ENCODE data around the gene MCFD2.
"Not testable (repeated sequence)": the region's sequence is repeated elsewhere in the genome, so short reads cannot be mapped to it uniquely, and the experiment has no call there.

Gene MCFD2

DNA sequence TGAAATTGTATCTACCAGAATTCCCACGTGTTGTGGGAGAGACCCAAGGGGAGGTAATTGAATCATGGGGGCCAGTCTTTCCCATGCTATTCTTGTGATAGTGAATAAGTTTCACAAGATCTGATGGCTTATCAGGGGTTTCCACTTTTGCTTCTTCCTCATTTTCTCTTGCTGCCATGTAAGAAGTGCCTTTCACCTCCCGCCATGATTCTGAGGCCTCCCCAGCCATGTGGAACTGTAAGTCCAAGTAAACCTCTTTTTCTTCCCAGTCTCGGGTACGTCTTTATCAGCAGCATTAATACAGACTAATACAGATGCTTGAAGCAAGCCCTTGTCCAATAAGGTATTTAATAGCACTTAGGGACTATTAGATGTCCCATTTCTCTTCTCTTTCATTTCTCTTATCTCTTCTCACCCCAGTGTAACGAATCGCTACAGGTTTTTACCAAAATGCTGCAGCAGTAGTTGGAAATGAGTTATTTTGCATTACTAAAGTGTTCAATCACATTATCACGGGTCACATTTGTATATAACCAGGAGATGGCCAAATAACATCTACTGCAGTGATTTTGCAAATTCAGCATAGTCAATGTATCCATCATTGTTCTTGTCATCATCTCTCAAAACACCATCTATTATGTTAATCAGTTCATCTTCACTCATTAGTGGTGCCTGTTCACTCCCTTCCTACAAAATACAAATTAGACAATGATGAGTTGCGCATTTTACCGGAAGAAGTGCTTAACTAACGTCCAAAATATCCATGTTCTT lies 10.5 kb downstream of the MCFD2 start:
- peaks cover 21 to 57% of the 10 kb centered on the region in 2 donors for H3K36me3 ChIP-seq (ENCODE audit: control insufficient read depth in 1 of 2, insufficient read depth in 2 of 2, low read length in 2 of 2)
- not testable (repeated sequence) for H3K4me3 ChIP-seq (ENCODE audit: low read depth in 1 of 2, low read length in 2 of 2); H3K4me1 ChIP-seq (ENCODE audit: control insufficient read depth in 1 of 2, insufficient read depth in 2 of 2, low read length in 2 of 2); H3K27me3 ChIP-seq (ENCODE audit: control insufficient read depth in 1 of 2, insufficient read depth in 2 of 2, low read length in 2 of 2); H3K27ac ChIP-seq (ENCODE audit: low read depth, low read length); H3K9ac ChIP-seq (ENCODE audit: low read depth in 1 of 2, low read length in 2 of 2); H3K9me3 ChIP-seq (ENCODE audit: control insufficient read depth in 1 of 2, low read length in 2 of 2)

GRCh38 chr2:46902980-46903379 lies 12.6 kb downstream of the MCFD2 start:
- H3K27me3 ChIP-seq (ENCODE audit: control insufficient read depth in 1 of 2, insufficient read depth in 2 of 2, low read length in 2 of 2); H3K4me1 ChIP-seq (ENCODE audit: control insufficient read depth in 1 of 2, insufficient read depth in 2 of 2, low read length in 2 of 2); H3K9ac ChIP-seq (ENCODE audit: low read depth in 1 of 2, low read length in 2 of 2); H3K27ac ChIP-seq (ENCODE audit: low read depth, low read length); H3K9me3 ChIP-seq (ENCODE audit: control insufficient read depth in 1 of 2, low read length in 2 of 2); H3K4me3 ChIP-seq (ENCODE audit: low read depth in 1 of 2, low read length in 2 of 2): not testable (repeated sequence)
- H3K36me3 ChIP-seq (ENCODE audit: control insufficient read depth in 1 of 2, insufficient read depth in 2 of 2, low read length in 2 of 2), result peaks cover 10 to 37% of the 10 kb centered on the region in 2 donors

GRCh38 chr2:46902465-46902864 lies 13.1 kb downstream of the MCFD2 start:
- no peaks in the 10 kb centered on the region for H3K27me3 ChIP-seq (ENCODE audit: control insufficient read depth in 1 of 2, insufficient read depth in 2 of 2, low read length in 2 of 2)
- no peak overlapping the region for H3K27ac ChIP-seq (ENCODE audit: low read depth, low read length)
- H3K4me1 ChIP-seq (ENCODE audit: control insufficient read depth in 1 of 2, insufficient read depth in 2 of 2, low read length in 2 of 2), result no peaks in the 10 kb centered on the region
- no peaks in the 10 kb centered on the region for H3K9me3 ChIP-seq (ENCODE audit: control insufficient read depth in 1 of 2, low read length in 2 of 2)
- no peak overlapping the region for H3K4me3 ChIP-seq (ENCODE audit: low read depth in 1 of 2, low read length in 2 of 2)
- H3K9ac ChIP-seq (ENCODE audit: low read depth in 1 of 2, low read length in 2 of 2), result no peak overlapping the region
- H3K36me3 ChIP-seq (ENCODE audit: control insufficient read depth in 1 of 2, insufficient read depth in 2 of 2, low read length in 2 of 2), result peaks cover 10 to 32% of the 10 kb centered on the region in 2 donors

- H3K9ac ChIP-seq (ENCODE audit: low read depth in 1 of 2, low read length in 2 of 2), result no peak overlapping the region
- H3K4me1 ChIP-seq (ENCODE audit: control insufficient read depth in 1 of 2, insufficient read depth in 2 of 2, low read length in 2 of 2), result no peaks in the 10 kb centered on the region
- H3K27me3 ChIP-seq (ENCODE audit: control insufficient read depth in 1 of 2, insufficient read depth in 2 of 2, low read length in 2 of 2), result no peaks in the 10 kb centered on the region
- no peak overlapping the region for H3K27ac ChIP-seq (ENCODE audit: low read depth, low read length)
- H3K4me3 ChIP-seq (ENCODE audit: low read depth in 1 of 2, low read length in 2 of 2), result no peak overlapping the region
- no peaks in the 10 kb centered on the region for H3K9me3 ChIP-seq (ENCODE audit: control insufficient read depth in 1 of 2, low read length in 2 of 2)
- H3K36me3 ChIP-seq (ENCODE audit: control insufficient read depth in 1 of 2, insufficient read depth in 2 of 2, low read length in 2 of 2), result peaks cover 7 to 23% of the 10 kb centered on the region in 2 donors
Measured at GRCh38 chr2:46901611-46902010, 14.0 kb downstream of the MCFD2 start.

DNA sequence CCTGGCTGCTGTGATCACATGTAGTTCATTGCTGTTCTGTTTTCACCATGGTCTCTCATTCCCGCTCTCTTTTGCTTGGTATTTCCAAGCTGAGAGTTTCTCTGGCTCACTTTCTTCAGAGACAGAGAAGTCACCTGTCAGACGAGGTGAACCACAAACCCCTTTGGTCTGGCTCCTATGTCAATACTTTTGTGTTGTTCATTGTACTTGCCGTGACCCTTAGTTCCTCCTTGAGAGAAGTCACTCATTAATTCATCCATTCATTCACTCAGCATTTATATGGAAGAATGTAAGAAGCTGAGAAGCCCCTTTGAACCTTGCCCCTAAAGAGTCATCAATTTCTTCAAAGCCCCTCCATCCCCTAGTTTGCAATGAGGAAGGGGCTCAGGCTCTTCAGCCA lies 15.2 kb downstream of the MCFD2 start:
- no peak overlapping the region for H3K4me3 ChIP-seq (ENCODE audit: low read depth in 1 of 2, low read length in 2 of 2)
- no peak overlapping the region for H3K9ac ChIP-seq (ENCODE audit: low read depth in 1 of 2, low read length in 2 of 2)
- H3K4me1 ChIP-seq (ENCODE audit: control insufficient read depth in 1 of 2, insufficient read depth in 2 of 2, low read length in 2 of 2), result no peaks in the 10 kb centered on the region
- H3K36me3 ChIP-seq (ENCODE audit: control insufficient read depth in 1 of 2, insufficient read depth in 2 of 2, low read length in 2 of 2), result peaks cover 0 to 15% of the 10 kb centered on the region in 2 donors
- no peak overlapping the region for H3K27ac ChIP-seq (ENCODE audit: low read depth, low read length)
- H3K9me3 ChIP-seq (ENCODE audit: control insufficient read depth in 1 of 2, low read length in 2 of 2), result no peaks in the 10 kb centered on the region
- H3K27me3 ChIP-seq (ENCODE audit: control insufficient read depth in 1 of 2, insufficient read depth in 2 of 2, low read length in 2 of 2), result no peaks in the 10 kb centered on the region

DNA sequence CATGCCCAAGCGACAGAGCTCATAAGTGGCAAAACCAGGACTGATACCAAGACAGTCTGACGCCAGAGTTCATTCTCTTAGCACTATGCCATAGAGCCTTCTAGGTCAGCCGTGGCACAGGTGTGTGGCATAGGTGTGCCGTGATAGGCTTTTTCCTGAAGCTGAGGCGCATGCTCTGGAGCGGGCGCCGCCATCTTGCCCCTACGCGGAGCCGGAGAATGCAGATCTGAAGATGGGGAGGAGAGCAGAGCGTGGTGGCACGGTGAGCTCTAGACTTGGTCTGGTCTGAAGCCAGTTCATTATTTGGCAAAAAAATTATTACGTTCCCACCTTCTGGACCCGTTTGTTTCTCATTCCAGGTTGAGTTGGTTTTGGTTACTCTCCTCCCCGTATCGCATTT lies 16.6 kb downstream of the MCFD2 start:
- H3K4me1 ChIP-seq (ENCODE audit: control insufficient read depth in 1 of 2, insufficient read depth in 2 of 2, low read length in 2 of 2), result no peaks in the 10 kb centered on the region

GRCh38 chr2:46898024-46898423 lies 17.6 kb downstream of the MCFD2 start:
- H3K4me1 ChIP-seq (ENCODE audit: control insufficient read depth in 1 of 2, insufficient read depth in 2 of 2, low read length in 2 of 2), result no peaks in the 10 kb centered on the region
- no peak overlapping the region for H3K27ac ChIP-seq (ENCODE audit: low read depth, low read length)
- no peaks in the 10 kb centered on the region for H3K9me3 ChIP-seq (ENCODE audit: control insufficient read depth in 1 of 2, low read length in 2 of 2)
- H3K27me3 ChIP-seq (ENCODE audit: control insufficient read depth in 1 of 2, insufficient read depth in 2 of 2, low read length in 2 of 2), result no peaks in the 10 kb centered on the region
- no peak overlapping the region for H3K4me3 ChIP-seq (ENCODE audit: low read depth in 1 of 2, low read length in 2 of 2)
- no peaks in the 10 kb centered on the region for H3K36me3 ChIP-seq (ENCODE audit: control insufficient read depth in 1 of 2, insufficient read depth in 2 of 2, low read length in 2 of 2)
- no peak overlapping the region for H3K9ac ChIP-seq (ENCODE audit: low read depth in 1 of 2, low read length in 2 of 2)

More for the DNA sequence above, 16.6 kb downstream of the MCFD2 start:
- Histone ChIP-seq H3K36me3 (ENCODE audit: control insufficient read depth in 1 of 2, insufficient read depth in 2 of 2, low read length in 2 of 2) (peaks cover 0 to 3% of the 10 kb centered on the region in 2 donors), H3K9ac (ENCODE audit: low read depth in 1 of 2, low read length in 2 of 2) (no peak overlapping the region), H3K9me3 (ENCODE audit: control insufficient read depth in 1 of 2, low read length in 2 of 2) (no peaks in the 10 kb centered on the region), H3K4me3 (ENCODE audit: low read depth in 1 of 2, low read length in 2 of 2) (no peak overlapping the region), H3K27ac (ENCODE audit: low read depth, low read length) (no peak overlapping the region), H3K27me3 (ENCODE audit: control insufficient read depth in 1 of 2, insufficient read depth in 2 of 2, low read length in 2 of 2) (no peaks in the 10 kb centered on the region)

DNA sequence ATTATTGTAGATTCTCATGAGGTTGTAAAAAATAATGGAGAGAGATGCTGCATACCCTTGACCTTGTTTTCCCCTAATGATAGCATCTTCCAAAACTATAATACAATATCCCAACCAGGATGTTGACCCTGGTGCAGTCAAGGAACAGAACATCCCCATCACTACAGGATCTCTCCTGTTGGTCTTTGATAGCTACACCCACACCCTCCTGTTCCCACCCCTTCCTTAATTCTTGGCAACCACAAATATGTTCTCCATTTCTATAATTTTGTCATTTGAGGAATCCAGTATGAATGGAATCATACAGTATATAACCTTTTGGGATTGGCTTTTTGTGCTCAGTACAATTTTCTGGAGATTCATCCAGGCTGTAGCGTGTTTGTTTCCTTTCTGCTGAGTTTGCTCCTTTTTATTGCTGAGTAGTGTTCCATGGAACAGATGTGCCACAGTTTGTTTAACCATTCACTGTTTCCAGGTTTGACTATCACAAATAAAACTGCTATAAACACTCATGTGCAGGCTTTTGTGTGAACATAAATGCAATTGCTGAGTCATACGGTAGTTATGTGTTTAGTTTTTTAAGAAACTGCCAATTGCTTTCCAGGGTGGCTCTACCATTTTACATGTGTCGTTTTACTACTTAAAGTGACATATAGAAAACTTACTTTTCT lies 22.2 kb downstream of the MCFD2 start:
- Histone ChIP-seq H3K9me3 (ENCODE audit: control insufficient read depth in 1 of 2, low read length in 2 of 2) (no peaks in the 10 kb centered on the region), H3K27me3 (ENCODE audit: control insufficient read depth in 1 of 2, insufficient read depth in 2 of 2, low read length in 2 of 2) (no peaks in the 10 kb centered on the region), H3K36me3 (ENCODE audit: control insufficient read depth in 1 of 2, insufficient read depth in 2 of 2, low read length in 2 of 2) (no peaks in the 10 kb centered on the region), H3K4me1 (ENCODE audit: control insufficient read depth in 1 of 2, insufficient read depth in 2 of 2, low read length in 2 of 2) (no peaks in the 10 kb centered on the region), H3K9ac (ENCODE audit: low read depth in 1 of 2, low read length in 2 of 2) (no peak overlapping the region), H3K4me3 (ENCODE audit: low read depth in 1 of 2, low read length in 2 of 2) (no peak overlapping the region), H3K27ac (ENCODE audit: low read depth, low read length) (no peak overlapping the region)

GRCh38 chr2:46891956-46892553 lies 23.6 kb downstream of the MCFD2 start:
- Histone ChIP-seq H3K9me3 (ENCODE audit: control insufficient read depth in 1 of 2, low read length in 2 of 2) (no peaks in the 10 kb centered on the region), H3K36me3 (ENCODE audit: control insufficient read depth in 1 of 2, insufficient read depth in 2 of 2, low read length in 2 of 2) (no peaks in the 10 kb centered on the region), H3K4me3 (ENCODE audit: low read depth in 1 of 2, low read length in 2 of 2) (no peak overlapping the region), H3K4me1 (ENCODE audit: control insufficient read depth in 1 of 2, insufficient read depth in 2 of 2, low read length in 2 of 2) (no peaks in the 10 kb centered on the region), H3K27ac (ENCODE audit: low read depth, low read length) (no peak overlapping the region), H3K9ac (ENCODE audit: low read depth in 1 of 2, low read length in 2 of 2) (no peak overlapping the region), H3K27me3 (ENCODE audit: control insufficient read depth in 1 of 2, insufficient read depth in 2 of 2, low read length in 2 of 2) (no peaks in the 10 kb centered on the region)

GRCh38 chr2:46888421-46888952 lies 27.1 kb downstream of the MCFD2 start:
- no peak overlapping the region for H3K9ac ChIP-seq (ENCODE audit: low read depth in 1 of 2, low read length in 2 of 2)
- H3K36me3 ChIP-seq (ENCODE audit: control insufficient read depth in 1 of 2, insufficient read depth in 2 of 2, low read length in 2 of 2), result no peaks in the 10 kb centered on the region
- no peaks in the 10 kb centered on the region for H3K9me3 ChIP-seq (ENCODE audit: control insufficient read depth in 1 of 2, low read length in 2 of 2)
- no peak overlapping the region for H3K27ac ChIP-seq (ENCODE audit: low read depth, low read length)
- no peak overlapping the region for H3K4me3 ChIP-seq (ENCODE audit: low read depth in 1 of 2, low read length in 2 of 2)
- no peaks in the 10 kb centered on the region for H3K4me1 ChIP-seq (ENCODE audit: control insufficient read depth in 1 of 2, insufficient read depth in 2 of 2, low read length in 2 of 2)
- no peaks in the 10 kb centered on the region for H3K27me3 ChIP-seq (ENCODE audit: control insufficient read depth in 1 of 2, insufficient read depth in 2 of 2, low read length in 2 of 2)

Data from duodenal mucosa (tissue), 2 donors.